ENCODE data around the gene MRPS2. TPM values are rescaled to one million over a fixed set of nuclear protein-coding genes. Genes with fewer than 3 reads are reported as not detected.

MRPS2 gene
- total and polyA plus RNA-seq, 2 experiments from 2014 or later = 76.2 to 79.9 TPM

DNA sequence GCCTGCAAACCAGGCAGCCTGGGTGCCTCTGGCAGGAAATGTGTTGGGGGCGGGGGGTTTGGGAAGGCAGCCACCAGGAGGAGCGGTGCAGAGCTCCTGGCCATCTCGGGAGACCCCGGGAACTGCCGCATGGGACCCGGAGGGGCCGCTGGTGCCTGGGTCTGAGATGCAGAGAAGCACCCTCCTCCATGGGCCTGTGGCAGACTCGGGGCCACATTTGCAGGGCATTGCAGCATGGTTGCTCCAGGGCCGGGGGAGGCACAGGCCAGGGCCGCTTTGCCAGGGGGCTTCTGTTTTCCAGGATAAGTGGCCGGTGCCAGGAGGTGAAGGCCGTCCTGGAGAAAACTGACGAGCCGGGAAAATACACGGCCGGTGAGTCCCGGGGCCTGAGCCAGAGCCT, 22.4 kb downstream of the MRPS2 start:
- H3K4me3 ChIP-seq = no peak overlapping the region
- no peak overlapping the region for H3K27ac ChIP-seq
- no peak for DNase-seq (ENCODE audit: low read depth in 1 of 2, low spot score in 1 of 2)
- no peaks in the 10 kb centered on the region for H3K36me3 ChIP-seq
- H3K9me3 ChIP-seq (ENCODE audit: low read depth) = no peaks in the 10 kb centered on the region
- H3K4me1 ChIP-seq (ENCODE audit: low read depth) = no peaks in the 10 kb centered on the region
- TF ChIP-seq, protein P1, sequence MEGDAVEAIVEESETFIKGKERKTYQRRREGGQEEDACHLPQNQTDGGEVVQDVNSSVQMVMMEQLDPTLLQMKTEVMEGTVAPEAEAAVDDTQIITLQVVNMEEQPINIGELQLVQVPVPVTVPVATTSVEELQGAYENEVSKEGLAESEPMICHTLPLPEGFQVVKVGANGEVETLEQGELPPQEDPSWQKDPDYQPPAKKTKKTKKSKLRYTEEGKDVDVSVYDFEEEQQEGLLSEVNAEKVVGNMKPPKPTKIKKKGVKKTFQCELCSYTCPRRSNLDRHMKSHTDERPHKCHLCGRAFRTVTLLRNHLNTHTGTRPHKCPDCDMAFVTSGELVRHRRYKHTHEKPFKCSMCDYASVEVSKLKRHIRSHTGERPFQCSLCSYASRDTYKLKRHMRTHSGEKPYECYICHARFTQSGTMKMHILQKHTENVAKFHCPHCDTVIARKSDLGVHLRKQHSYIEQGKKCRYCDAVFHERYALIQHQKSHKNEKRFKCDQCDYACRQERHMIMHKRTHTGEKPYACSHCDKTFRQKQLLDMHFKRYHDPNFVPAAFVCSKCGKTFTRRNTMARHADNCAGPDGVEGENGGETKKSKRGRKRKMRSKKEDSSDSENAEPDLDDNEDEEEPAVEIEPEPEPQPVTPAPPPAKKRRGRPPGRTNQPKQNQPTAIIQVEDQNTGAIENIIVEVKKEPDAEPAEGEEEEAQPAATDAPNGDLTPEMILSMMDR (IDR thresholded peaks at IDR 0.05; ENCODE audit: low read depth, low read length) = no peak
- no peaks in the 10 kb centered on the region for H3K27me3 ChIP-seq

DNA sequence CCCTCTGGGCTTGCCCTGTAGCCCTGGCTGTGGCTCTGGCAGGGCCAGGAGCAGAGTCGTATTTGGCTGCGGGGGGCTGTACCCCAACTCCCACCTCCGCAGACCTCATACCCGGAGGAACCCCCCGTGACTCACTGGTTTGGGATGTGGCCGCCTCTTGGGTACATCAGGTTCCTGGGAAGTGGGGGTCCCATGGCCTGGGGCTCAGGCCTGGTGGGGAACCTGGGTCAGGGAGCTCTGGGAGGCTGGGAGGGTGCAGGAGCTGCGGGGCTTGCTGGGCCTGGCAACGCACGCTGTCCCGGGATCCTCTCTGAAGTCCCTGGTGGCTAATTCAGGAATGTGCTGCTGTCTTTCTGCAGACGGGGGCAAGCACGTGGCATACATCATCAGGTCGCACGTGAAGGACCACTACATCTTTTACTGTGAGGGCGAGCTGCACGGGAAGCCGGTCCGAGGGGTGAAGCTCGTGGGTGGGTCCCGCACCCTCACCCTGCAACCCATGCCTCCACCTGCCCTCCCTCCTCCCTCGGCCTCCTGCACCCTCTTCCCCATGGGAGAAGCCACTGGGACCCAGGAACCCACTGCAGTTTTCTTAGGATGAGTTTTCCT, 23.1 kb downstream of the MRPS2 start:
- TF ChIP-seq, protein P1 (IDR thresholded peaks at IDR 0.05; ENCODE audit: low read depth, low read length) = no peak
- DNase-seq (ENCODE audit: low read depth in 1 of 2, low spot score in 1 of 2) = no peak
- H3K27ac ChIP-seq = no peak overlapping the region
- H3K4me3 ChIP-seq = no peak overlapping the region
- H3K27me3 ChIP-seq = no peaks in the 10 kb centered on the region
- no peaks in the 10 kb centered on the region for H3K4me1 ChIP-seq (ENCODE audit: low read depth)
- H3K36me3 ChIP-seq = no peaks in the 10 kb centered on the region
- H3K9me3 ChIP-seq (ENCODE audit: low read depth) = no peaks in the 10 kb centered on the region

- no peak overlapping the region for H3K27ac ChIP-seq
- DNase-seq (ENCODE audit: low read depth in 1 of 2, low spot score in 1 of 2) = peak in 1 of 2 donors; percentile 49
- no peaks in the 10 kb centered on the region for H3K4me1 ChIP-seq (ENCODE audit: low read depth)
- no peak overlapping the region for H3K4me3 ChIP-seq
- H3K9me3 ChIP-seq (ENCODE audit: low read depth) = no peaks in the 10 kb centered on the region
- TF ChIP-seq, protein P1 (IDR thresholded peaks at IDR 0.05; ENCODE audit: low read depth, low read length) = no peak
- H3K36me3 ChIP-seq = no peaks in the 10 kb centered on the region
- no peaks in the 10 kb centered on the region for H3K27me3 ChIP-seq
Measured at GRCh38 chr9:135524130-135524861, 23.8 kb downstream of the MRPS2 start.

GRCh38 chr9:135525241-135526088, 25.0 kb downstream of the MRPS2 start:
- no peak overlapping the region for H3K27ac ChIP-seq
- H3K4me3 ChIP-seq = no peak overlapping the region
- TF ChIP-seq, protein P1 (IDR thresholded peaks at IDR 0.05; ENCODE audit: low read depth, low read length) = no peak
- H3K9me3 ChIP-seq (ENCODE audit: low read depth) = no peaks in the 10 kb centered on the region
- no peaks in the 10 kb centered on the region for H3K27me3 ChIP-seq
- H3K36me3 ChIP-seq = no peaks in the 10 kb centered on the region
- no peaks in the 10 kb centered on the region for H3K4me1 ChIP-seq (ENCODE audit: low read depth)
- no peak for DNase-seq (ENCODE audit: low read depth in 1 of 2, low spot score in 1 of 2)

GRCh38 chr9:135526089-135526729, 25.7 kb downstream of the MRPS2 start:
- no peak for DNase-seq (ENCODE audit: low read depth in 1 of 2, low spot score in 1 of 2)
- Histone ChIP-seq H3K4me3 (no peak overlapping the region), H3K36me3 (no peaks in the 10 kb centered on the region), H3K27me3 (no peaks in the 10 kb centered on the region), H3K4me1 (ENCODE audit: low read depth) (no peaks in the 10 kb centered on the region), H3K27ac (no peak overlapping the region), H3K9me3 (ENCODE audit: low read depth) (no peaks in the 10 kb centered on the region)
- TF ChIP-seq, protein P1 (IDR thresholded peaks at IDR 0.05; ENCODE audit: low read depth, low read length) = no peak

All from cardiac muscle cell (in vitro differentiated cells and primary cell).